ENCODE measurements around the gene NTMT1.

Gene NTMT1

DNA sequence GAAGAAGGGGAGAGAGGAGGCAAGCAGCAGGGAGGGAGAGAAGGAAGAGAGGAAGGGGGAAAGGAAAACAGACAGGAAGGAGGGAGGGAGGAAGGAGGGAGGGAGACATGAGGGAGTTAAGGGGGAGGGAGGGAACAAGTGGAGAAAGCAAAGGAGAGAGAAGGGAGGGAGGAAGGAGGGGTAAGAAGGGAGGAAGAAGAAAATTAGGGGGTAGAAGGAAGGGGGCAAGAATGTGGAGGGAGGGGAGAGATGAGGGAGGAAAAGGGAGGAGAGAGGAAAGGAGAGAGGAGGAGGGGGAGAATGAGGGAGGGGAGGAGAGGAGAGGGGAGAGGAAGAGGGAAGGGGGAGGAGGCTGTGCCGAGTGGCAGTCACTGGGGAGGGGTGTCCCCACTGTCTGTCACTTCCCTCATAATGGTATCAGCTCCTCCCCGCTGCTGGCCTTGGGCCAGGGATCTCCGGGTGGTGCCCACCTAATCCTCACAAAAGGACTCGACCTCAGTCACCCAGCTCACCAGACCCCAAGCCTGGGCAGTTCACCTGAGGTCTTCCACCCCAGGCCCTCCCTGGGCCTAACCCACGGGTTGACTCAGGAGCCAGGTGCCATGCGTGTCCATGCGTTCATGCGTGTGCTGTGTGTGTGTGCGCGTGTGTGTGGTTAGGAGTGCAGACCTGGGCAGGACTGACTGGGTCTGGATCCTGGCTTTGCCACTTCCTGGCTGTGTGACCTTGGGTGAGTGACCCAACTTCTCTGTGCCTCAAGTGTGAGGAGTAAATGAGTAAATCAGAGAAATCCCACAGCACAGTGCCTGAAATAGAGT, 23.2 kb upstream of the NTMT1 start:
- H3K27me3 ChIP-seq (ENCODE audit: insufficient read depth, low read depth, severe bottlenecking) = no peaks in the 10 kb centered on the region
- H3K27ac ChIP-seq = 0 out of 2 replicates have a peak overlapping the region, but pooled peaks have one; percentile 5
- no peak overlapping the region for H3K4me3 ChIP-seq (ENCODE audit: low read depth, low read length)
- DNase-seq = peak; percentile 69
- TF ChIP-seq, protein P1, sequence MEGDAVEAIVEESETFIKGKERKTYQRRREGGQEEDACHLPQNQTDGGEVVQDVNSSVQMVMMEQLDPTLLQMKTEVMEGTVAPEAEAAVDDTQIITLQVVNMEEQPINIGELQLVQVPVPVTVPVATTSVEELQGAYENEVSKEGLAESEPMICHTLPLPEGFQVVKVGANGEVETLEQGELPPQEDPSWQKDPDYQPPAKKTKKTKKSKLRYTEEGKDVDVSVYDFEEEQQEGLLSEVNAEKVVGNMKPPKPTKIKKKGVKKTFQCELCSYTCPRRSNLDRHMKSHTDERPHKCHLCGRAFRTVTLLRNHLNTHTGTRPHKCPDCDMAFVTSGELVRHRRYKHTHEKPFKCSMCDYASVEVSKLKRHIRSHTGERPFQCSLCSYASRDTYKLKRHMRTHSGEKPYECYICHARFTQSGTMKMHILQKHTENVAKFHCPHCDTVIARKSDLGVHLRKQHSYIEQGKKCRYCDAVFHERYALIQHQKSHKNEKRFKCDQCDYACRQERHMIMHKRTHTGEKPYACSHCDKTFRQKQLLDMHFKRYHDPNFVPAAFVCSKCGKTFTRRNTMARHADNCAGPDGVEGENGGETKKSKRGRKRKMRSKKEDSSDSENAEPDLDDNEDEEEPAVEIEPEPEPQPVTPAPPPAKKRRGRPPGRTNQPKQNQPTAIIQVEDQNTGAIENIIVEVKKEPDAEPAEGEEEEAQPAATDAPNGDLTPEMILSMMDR (IDR thresholded peaks at IDR 0.05; ENCODE audit: low read depth, low read length) = no peak
- no peaks in the 10 kb centered on the region for H3K36me3 ChIP-seq
- no peaks in the 10 kb centered on the region for H3K9me3 ChIP-seq (ENCODE audit: severe bottlenecking)

DNA sequence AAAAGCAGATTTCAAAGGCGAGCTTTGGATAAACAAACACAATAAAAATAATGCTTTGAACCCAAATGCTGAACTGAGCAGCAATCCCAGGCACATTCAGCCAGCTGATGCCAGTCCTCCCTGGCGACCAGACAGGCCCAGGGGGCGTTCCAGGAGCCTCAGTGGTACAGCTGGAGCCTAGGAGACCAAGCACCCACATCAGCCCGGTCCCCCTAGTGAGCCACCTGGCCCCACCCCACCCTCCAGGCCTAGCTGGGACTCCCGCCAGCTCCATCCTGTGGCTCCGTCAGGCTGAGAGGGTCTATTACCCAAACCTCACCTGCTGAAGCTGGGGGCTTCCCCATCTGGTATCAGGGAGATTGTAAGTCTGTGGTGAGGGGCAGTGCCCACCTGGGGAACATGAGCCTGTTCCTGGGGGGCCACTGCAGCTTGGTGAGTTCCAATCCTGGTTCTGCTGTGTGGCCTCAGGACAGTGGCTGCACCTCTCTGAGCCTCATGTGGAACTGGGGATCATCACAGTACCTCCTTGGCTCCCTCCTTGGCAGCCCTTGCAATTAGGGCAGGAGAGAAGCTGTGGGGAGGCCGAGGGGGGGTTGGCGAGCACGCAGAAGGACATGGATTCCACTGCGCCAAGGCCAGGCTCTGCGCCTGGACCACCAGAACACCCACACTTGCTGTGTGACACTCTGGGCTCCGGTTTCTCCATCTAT, 21.8 kb upstream of the NTMT1 start:
- H3K27me3 ChIP-seq (ENCODE audit: insufficient read depth, low read depth, severe bottlenecking) = no peaks in the 10 kb centered on the region
- H3K36me3 ChIP-seq = no peaks in the 10 kb centered on the region
- H3K27ac ChIP-seq = no peak overlapping the region
- no peaks in the 10 kb centered on the region for H3K9me3 ChIP-seq (ENCODE audit: severe bottlenecking)
- no peak for DNase-seq
- H3K4me3 ChIP-seq (ENCODE audit: low read depth, low read length) = no peak overlapping the region
- TF ChIP-seq, protein P1 (IDR thresholded peaks at IDR 0.05; ENCODE audit: low read depth, low read length) = no peak

DNA sequence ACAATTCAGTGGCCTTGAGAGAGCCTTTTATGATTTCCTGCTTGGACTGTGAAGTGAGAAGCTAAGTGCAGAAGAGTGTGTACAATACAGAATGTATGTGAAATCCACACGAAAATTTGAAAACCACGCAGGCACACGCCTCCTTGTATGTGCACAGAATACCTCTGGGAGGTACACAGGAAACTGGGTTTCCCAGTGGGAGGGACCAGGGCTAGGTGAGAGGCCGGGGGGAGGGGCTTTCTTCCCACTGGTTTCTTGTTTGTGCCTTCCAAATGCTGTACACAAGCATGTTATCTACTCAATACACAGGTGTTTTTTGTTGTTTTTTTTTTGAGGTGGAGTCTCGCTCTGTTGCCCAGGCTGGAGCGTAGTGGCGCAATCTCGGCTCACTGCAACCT, 21.2 kb upstream of the NTMT1 start:
- H3K27ac ChIP-seq = no peak overlapping the region

DNA sequence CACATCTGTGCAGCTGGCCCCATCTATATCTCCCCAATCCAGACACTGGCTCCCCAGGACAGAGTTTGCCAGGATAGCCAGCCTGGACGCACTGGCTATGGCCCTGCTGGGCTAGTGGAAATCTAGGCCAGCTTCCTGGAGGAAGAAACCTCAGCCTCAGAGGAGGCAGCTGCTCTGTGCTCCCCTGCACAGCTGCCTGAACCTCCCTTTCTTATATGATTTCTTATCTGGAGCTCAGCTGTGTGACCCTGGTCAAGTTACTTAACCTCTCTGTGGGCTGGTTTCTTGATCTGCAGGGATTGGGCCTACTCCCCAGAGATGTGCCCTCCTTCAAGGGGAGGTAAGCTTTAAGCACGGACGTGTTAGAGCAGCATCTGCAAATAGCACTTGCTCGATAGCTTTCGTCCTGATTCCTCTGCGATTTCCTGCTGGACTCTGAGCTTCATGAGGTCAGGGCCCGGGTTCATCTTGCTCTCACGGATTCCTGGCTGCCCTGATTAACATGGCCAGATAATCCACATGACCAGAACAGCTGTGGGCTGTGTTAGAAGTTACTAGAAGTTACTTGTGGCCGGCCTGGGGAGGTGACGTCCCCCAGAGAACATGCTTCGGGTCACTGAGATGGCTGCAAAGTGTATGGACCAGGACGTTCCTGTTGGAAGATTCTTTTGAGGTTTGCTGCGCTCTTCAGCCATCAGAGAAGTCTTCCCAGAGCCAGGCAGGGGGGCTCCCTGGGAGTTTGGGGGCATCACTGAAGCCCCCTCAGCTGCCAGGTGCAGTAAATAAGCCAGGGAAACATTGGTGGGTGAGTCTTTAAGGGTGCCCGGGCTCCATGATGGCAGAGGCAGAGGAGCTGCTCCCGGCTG, 19.6 kb upstream of the NTMT1 start:
- TF ChIP-seq, protein P1 (IDR thresholded peaks at IDR 0.05; ENCODE audit: low read depth, low read length) = no peak
- H3K36me3 ChIP-seq = no peaks in the 10 kb centered on the region
- H3K27ac ChIP-seq = peak overlapping the region; percentile 68
- H3K9me3 ChIP-seq (ENCODE audit: severe bottlenecking) = no peaks in the 10 kb centered on the region
- H3K4me3 ChIP-seq (ENCODE audit: low read depth, low read length) = no peak overlapping the region
- no peaks in the 10 kb centered on the region for H3K27me3 ChIP-seq (ENCODE audit: insufficient read depth, low read depth, severe bottlenecking)
- peak; percentile 61 for DNase-seq

More for the DNA sequence above, 21.2 kb upstream of the NTMT1 start:
- Histone ChIP-seq H3K4me3 (ENCODE audit: low read depth, low read length) (no peak overlapping the region), H3K27me3 (ENCODE audit: insufficient read depth, low read depth, severe bottlenecking) (no peaks in the 10 kb centered on the region), H3K9me3 (ENCODE audit: severe bottlenecking) (no peaks in the 10 kb centered on the region), H3K36me3 (no peaks in the 10 kb centered on the region)
- no peak for DNase-seq
- TF ChIP-seq, protein P1 (IDR thresholded peaks at IDR 0.05; ENCODE audit: low read depth, low read length) = no peak

DNA sequence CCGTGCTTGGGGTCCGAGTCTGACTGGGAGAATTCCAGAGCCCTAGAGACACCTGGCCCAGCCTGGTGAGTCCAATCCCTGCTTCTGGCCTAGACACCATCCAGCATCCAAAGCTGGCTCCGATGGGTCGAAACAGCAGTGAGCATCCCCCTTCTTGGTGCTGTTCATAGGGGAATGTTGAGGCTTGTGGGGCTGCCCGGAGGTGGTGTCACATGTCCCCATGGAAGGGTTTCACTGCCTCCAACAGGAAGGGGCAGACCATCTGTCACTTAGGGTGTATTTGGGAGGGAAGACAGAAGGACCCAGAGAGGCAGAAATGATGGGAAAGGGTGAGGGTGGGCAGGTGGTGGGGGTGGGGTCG, 19.0 kb upstream of the NTMT1 start:
- DNase-seq = no peak
- peak overlapping the region; percentile 68 for H3K27ac ChIP-seq
- no peak overlapping the region for H3K4me3 ChIP-seq (ENCODE audit: low read depth, low read length)
- no peaks in the 10 kb centered on the region for H3K27me3 ChIP-seq (ENCODE audit: insufficient read depth, low read depth, severe bottlenecking)
- TF ChIP-seq, protein P1 (IDR thresholded peaks at IDR 0.05; ENCODE audit: low read depth, low read length) = no peak
- no peaks in the 10 kb centered on the region for H3K36me3 ChIP-seq
- H3K9me3 ChIP-seq (ENCODE audit: severe bottlenecking) = no peaks in the 10 kb centered on the region

Measured in WERI-Rb-1 (cell line).